ENCODE measurements around the gene SLC39A11. TPM values are rescaled to one million over a fixed set of nuclear protein-coding genes. Genes with fewer than 3 reads are reported as not detected.
A peak's percentile ranks its signal among the peaks of the same experiment; 100 is the strongest.

The SLC39A11 gene
- total and polyA plus RNA-seq, 2 of the 13 experiments (the other 11 are each of a cell fraction or from before 2014, with no cell fraction given), result 17.2 to 31.5 TPM

- no peak for TF ChIP-seq TFAP4 (IDR thresholded peaks at IDR 0.05; ENCODE audit: borderline replicate concordance, low read depth)
- TF ChIP-seq MAFF (IDR thresholded peaks at IDR 0.05; ENCODE audit: low read depth, low read length), result no peak
- TF ChIP-seq ZFY (CRISPR knock-in tag; IDR thresholded peaks at IDR 0.05), result no peak
- 0 out of 2 replicates have a peak, but pooled peaks have one; percentile 42 for TF ChIP-seq MEF2D (CRISPR knock-in tag; IDR thresholded peaks at IDR 0.05)
- no peak for TF ChIP-seq ZNF432 (CRISPR knock-in tag; IDR thresholded peaks at IDR 0.05; ENCODE audit: borderline replicate concordance)
- TF ChIP-seq MIXL1 (CRISPR knock-in tag; IDR thresholded peaks at IDR 0.05), result 0 out of 2 replicates have a peak, but pooled peaks have one; percentile 18
- no peak for TF ChIP-seq MED8 (CRISPR knock-in tag; IDR thresholded peaks at IDR 0.05; ENCODE audit: insufficient replicate concordance)
- TF ChIP-seq CAMTA2 (CRISPR knock-in tag; IDR thresholded peaks at IDR 0.05; ENCODE audit: borderline replicate concordance), result no peak
- TF ChIP-seq ZNF766 (CRISPR knock-in tag; IDR thresholded peaks at IDR 0.05; ENCODE audit: borderline replicate concordance), result no peak
- TF ChIP-seq GPBP1L1 (CRISPR knock-in tag; IDR thresholded peaks at IDR 0.05), result no peak
- no peak for TF ChIP-seq SNAPC5 (CRISPR knock-in tag; IDR thresholded peaks at IDR 0.05; ENCODE audit: borderline replicate concordance)
- no peak for TF ChIP-seq PTBP1 (IDR thresholded peaks at IDR 0.05; ENCODE audit: low read depth, low read length, poor library complexity, severe bottlenecking)
- TF ChIP-seq ZNF383 (CRISPR knock-in tag; IDR thresholded peaks at IDR 0.05; ENCODE audit: borderline replicate concordance), result no peak
- TF ChIP-seq USF2 (IDR thresholded peaks at IDR 0.05; ENCODE audit: low read depth, low read length), result peak; percentile 54; the same call in 1 of the 2 replicates
- peak; percentile 70; the same call in 1 of the 2 replicates for TF ChIP-seq USF2 (CRISPR knock-in tag; IDR thresholded peaks at IDR 0.05; ENCODE audit: borderline replicate concordance)
- no peak for TF ChIP-seq ZNF598 (CRISPR knock-in tag; IDR thresholded peaks at IDR 0.05; ENCODE audit: borderline replicate concordance)
- no peak for TF ChIP-seq ZNF773 (CRISPR knock-in tag; IDR thresholded peaks at IDR 0.05; ENCODE audit: borderline replicate concordance)
- TF ChIP-seq ZBTB21 (CRISPR knock-in tag; IDR thresholded peaks at IDR 0.05), result no peak
- no peak for TF ChIP-seq TEAD2 (CRISPR knock-in tag; IDR thresholded peaks at IDR 0.05)
- TF ChIP-seq RARA (CRISPR knock-in tag; IDR thresholded peaks at IDR 0.05), result peak; percentile 86
- TF ChIP-seq ZNF710 (CRISPR knock-in tag; IDR thresholded peaks at IDR 0.05; ENCODE audit: borderline replicate concordance), result no peak
- peak; percentile 61; the same call in 1 of the 2 replicates for TF ChIP-seq IRF2 (CRISPR knock-in tag; IDR thresholded peaks at IDR 0.05)
- TF ChIP-seq KAT8 (CRISPR knock-in tag; IDR thresholded peaks at IDR 0.05), result 0 out of 2 replicates have a peak, but pooled peaks have one; percentile 22
- 0 out of 2 replicates have a peak, but pooled peaks have one; percentile 42 for TF ChIP-seq ZNF747 (CRISPR knock-in tag; IDR thresholded peaks at IDR 0.05; ENCODE audit: borderline replicate concordance)
- TF ChIP-seq HDAC1 (CRISPR knock-in tag; IDR thresholded peaks at IDR 0.05), result peak; percentile 43; the same call in 1 of the 2 replicates
Measured at GRCh38 chr17:72822358-72823023, 270.0 kb downstream of the SLC39A11 start (continued).

All from HepG2 (cell line).